ENCODE measurements around the gene TRANK1. TPM values are rescaled to one million over a fixed set of nuclear protein-coding genes. Genes with fewer than 3 reads are reported as not detected.

TRANK1 gene
- total and polyA plus RNA-seq, 2 of the 4 experiments (the other 2 are of a cell fraction) = 7.9 to 12.7 TPM

GRCh38 chr3:36893137-36893557, 51.7 kb downstream of the TRANK1 start:
- CTCF ChIA-PET = interaction anchor here (0.7 to 1.3 kb wide), 2 partner anchors 10 to 65 kb away, joined by 3 read pairs; no protein-coding TSS in a partner anchor
- no peak overlapping the region for H2BK15ac ChIP-seq (ENCODE audit: low read depth, low read length)
- H3K36me3 ChIP-seq (ENCODE audit: control insufficient read depth, insufficient read depth, low read length) = peaks cover 14% of the 10 kb centered on the region
- no peaks in the 10 kb centered on the region for H3K27me3 ChIP-seq (ENCODE audit: control insufficient read depth, insufficient read depth, low read length)
- in situ Hi-C loops (cut with MboI; ENCODE audit: low sequenced_read_pairs) = no loop called here
- no peak overlapping the region for H2BK20ac ChIP-seq (ENCODE audit: low read depth, low read length)
- TF ChIP-seq CEBPB (IDR thresholded peaks at IDR 0.05; ENCODE audit: low read depth, low read length) (peak; percentile 39; the same call in 1 of the 2 replicates), ELK1 (IDR thresholded peaks at IDR 0.05; ENCODE audit: borderline replicate concordance, low read depth, low read length) (no peak)
- no peaks in the 10 kb centered on the region for H3K9me3 ChIP-seq (ENCODE audit: control insufficient read depth, insufficient read depth, low read length)
- dilution Hi-C loops (cut with HindIII; ENCODE audit: low sequenced_read_pairs, unreplicated experiment) = no loop called here
- H3K23ac ChIP-seq (ENCODE audit: low read depth, low read length) = no peak overlapping the region
- H2AK9ac ChIP-seq (replicated peaks; ENCODE audit: low read depth, low read length, poor library complexity) = no peak overlapping the region
- peak; percentile 76 for DNase-seq
- H3K4me2 ChIP-seq (ENCODE audit: low read depth, low read length) = no peak overlapping the region
- no peaks in the 10 kb centered on the region for H3K79me1 ChIP-seq (ENCODE audit: low read depth in 1 of 2, low read length in 2 of 2)
- WGBS, 2 experiments (ENCODE audit: extremely low coverage in 2 of 2, insufficient read length in 1 of 2) = no CpG with 5 or more reads among the region's 2 CpGs
- intact Hi-C loops (cut with micrococcal nuclease) = no loop called here
- H4K8ac ChIP-seq (ENCODE audit: low read depth in 2 of 2, low read length in 2 of 2) = no peak overlapping the region
- H3K4me1 ChIP-seq (ENCODE audit: control insufficient read depth, insufficient read depth, low read length) = no peaks in the 10 kb centered on the region; the same call in 1 of the 2 replicates
- H2BK120ac ChIP-seq (ENCODE audit: low read depth, low read length) = no peak overlapping the region
- no peaks in the 10 kb centered on the region for H4K20me1 ChIP-seq (ENCODE audit: insufficient read depth, low read length)
- no peak overlapping the region for H3K4ac ChIP-seq (ENCODE audit: low read depth, low read length)
- no peak overlapping the region for H2AFZ ChIP-seq (replicated peaks; ENCODE audit: low read length, poor library complexity)
- peak; percentile 79 for ATAC-seq (ENCODE audit: low read depth)
- no peak overlapping the region for H3K56ac ChIP-seq (ENCODE audit: extremely low read depth, insufficient read depth, low read length)
- H3K18ac ChIP-seq (ENCODE audit: low read depth, low read length) = no peak overlapping the region
- H4K5ac ChIP-seq (ENCODE audit: low read depth, low read length) = no peak overlapping the region
- no peak overlapping the region for H3K9ac ChIP-seq (ENCODE audit: low read depth, low read length)
- no peak overlapping the region for H2AK5ac ChIP-seq (ENCODE audit: low read depth, low read length)
- BruUV-seq (replicated peaks) = no TSS peak
- H2BK5ac ChIP-seq (ENCODE audit: low read depth, low read length, poor library complexity, severe bottlenecking) = no peak overlapping the region
- H3K27ac ChIP-seq (ENCODE audit: insufficient read depth, low read length) = no peak overlapping the region
- no peak overlapping the region for H4K91ac ChIP-seq (ENCODE audit: insufficient read depth, low read depth, low read length)
- peaks cover 3% of the 10 kb centered on the region; the same call in 1 of the 2 replicates for H3K9me1 ChIP-seq (ENCODE audit: insufficient read depth, low read length)
- POLR2A ChIA-PET (ENCODE audit: unreplicated experiment) = no interaction called here
- H3K14ac ChIP-seq (replicated peaks; ENCODE audit: low read depth, low read length) = no peak overlapping the region
- H3K4me3 ChIP-seq (ENCODE audit: insufficient read depth, low read depth, low read length) = no peak overlapping the region

Measured in IMR-90 (cell line).